Cardiac muscle cell (in vitro differentiated cells and primary cell): ENCODE results near the gene GDF11. TPM values are rescaled to one million over a fixed set of nuclear protein-coding genes. Genes with fewer than 3 reads are reported as not detected.

Source experiments
- DNase-seq, 2 donors: peaks; one replicate each; pipeline versions ENCODE4 v3.0.0 to v3.0.0-alpha.2; 2010 to 2017; ENCODE audit warnings: low read depth in 1 of 2, low spot score in 1 of 2
- H3K27ac ChIP-seq: fragments of 200-600 bp; sonication (generic); 2 replicates; pipeline ENCODE4 v1.5.1; 2016
- H3K27me3 ChIP-seq: fragments of 200-600 bp; sonication (generic); 2 replicates; pipeline ENCODE4 v1.6.0; 2016; ENCODE audit warnings: control low read depth
- H3K36me3 ChIP-seq: fragments of 200-600 bp; sonication (generic); 2 replicates; pipeline ENCODE4 v1.5.1; 2016; ENCODE audit warnings: control low read depth
- H3K4me1 ChIP-seq: fragments of 200-600 bp; sonication (generic); 2 replicates; pipeline ENCODE4 v1.8.1; 2017; ENCODE audit warnings: low read depth, mild to moderate bottlenecking, mixed run types
- H3K4me3 ChIP-seq: fragments of 200-600 bp; sonication (generic); 2 replicates; pipeline ENCODE4 v1.5.1; 2016; ENCODE audit warnings: mild to moderate bottlenecking
- H3K9me3 ChIP-seq: fragments of 200-600 bp; sonication (generic); 2 replicates; pipeline ENCODE4 v1.5.1; 2017; ENCODE audit warnings: low read depth, mild to moderate bottlenecking, control low read depth
- CTCF ChIP-seq: IDR thresholded peaks from 2 replicates; pipeline ENCODE4 v1.5.1; 2012; ENCODE audit warnings: low read depth, mild to moderate bottlenecking, low read length
- polyA plus RNA-seq: library from polyadenylated mRNA; unstranded; fragments of >200 nt; fragmentation: Nextera tagmentation; extraction: Ambion mirVana; gene quantifications from 2 replicates; pipeline ENCODE4 v1.2.1, GENCODE V29; 2016
- total RNA-seq: library from RNA; depleted of rRNA; stranded (reverse); fragments of >200 nt; gene quantifications from 2 replicates; pipeline ENCODE4 v1.2.3, GENCODE V29; 2016

GDF11 gene
- total and polyA plus RNA-seq, 2 experiments from 2014 or later = 13.5 to 54.2 TPM

DNA sequence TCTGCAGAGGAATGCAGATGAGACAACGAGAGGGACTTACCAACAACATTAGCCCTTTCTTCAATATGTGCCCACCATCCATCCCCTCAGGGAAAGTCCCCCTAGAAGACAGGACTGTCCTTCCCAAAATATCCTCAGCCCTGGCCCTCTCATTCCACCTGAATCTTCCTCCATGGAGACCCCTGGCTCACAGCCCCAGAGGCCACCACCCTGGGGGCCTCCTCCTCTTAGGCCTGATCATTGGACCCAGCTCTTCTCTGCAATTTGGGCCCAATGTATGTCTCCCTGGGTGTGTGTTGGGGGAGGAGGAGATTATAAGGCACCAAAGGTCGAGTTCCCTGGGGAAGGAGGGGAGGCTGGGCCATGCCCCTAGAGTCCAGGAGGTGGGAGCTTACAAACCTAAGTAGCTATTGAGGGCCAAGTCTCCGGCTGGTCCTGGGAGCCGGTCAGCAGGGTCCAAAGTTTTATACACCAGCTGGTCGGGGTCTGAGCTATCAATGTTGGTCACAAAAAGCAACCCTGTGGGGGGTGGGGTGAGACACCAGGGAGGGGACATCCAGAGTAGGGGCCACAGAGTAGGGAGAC, 43.4 kb upstream of the GDF11 start:
- no peaks in the 10 kb centered on the region for H3K4me1 ChIP-seq
- DNase-seq = no peak
- no peaks in the 10 kb centered on the region for H3K27me3 ChIP-seq
- no peaks in the 10 kb centered on the region for H3K9me3 ChIP-seq
- peaks cover 12% of the 10 kb centered on the region for H3K36me3 ChIP-seq
- H3K4me3 ChIP-seq = no peak overlapping the region
- TF ChIP-seq CTCF = no peak
- H3K27ac ChIP-seq = no peak overlapping the region

DNA sequence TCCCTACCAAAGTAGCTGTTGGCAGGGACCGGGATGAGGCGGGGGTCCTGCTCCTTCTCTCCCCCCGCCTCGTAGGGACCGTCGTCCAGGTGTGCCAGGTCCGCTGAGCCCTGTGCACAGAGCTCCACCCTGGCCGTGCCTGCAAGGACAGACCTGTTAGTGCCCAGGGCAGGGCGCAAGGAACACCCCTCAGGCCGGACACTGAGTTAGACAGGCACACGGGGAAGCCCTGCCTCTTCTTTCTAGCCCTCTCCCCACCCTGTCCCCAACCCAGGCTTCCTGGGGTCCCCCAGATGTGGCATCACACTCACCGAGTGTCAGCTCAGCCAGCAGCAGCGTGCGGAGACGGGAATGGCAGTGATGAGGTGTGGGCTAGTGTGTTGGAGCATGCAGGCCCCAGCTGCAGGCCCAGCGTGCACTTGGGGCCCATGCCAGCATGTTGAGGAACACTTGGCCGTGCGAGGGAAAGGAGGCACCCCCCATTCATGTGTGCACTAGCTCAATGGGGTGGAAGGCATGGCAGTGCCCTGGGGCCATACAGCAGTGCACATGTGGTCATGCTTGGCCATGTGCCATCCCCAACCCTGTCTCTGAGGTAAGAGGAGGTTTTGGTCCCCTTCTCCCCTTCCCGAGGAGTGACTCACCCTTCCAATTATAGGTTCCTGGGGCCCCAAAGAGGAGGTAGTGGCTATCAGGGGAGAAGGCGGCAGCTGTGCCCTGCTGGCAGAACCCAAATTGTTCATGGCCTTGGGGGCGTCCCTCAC, 42.5 kb upstream of the GDF11 start:
- Histone ChIP-seq H3K9me3 (no peaks in the 10 kb centered on the region), H3K27me3 (no peaks in the 10 kb centered on the region), H3K4me3 (no peak overlapping the region), H3K27ac (no peak overlapping the region), H3K4me1 (peaks cover 6% of the 10 kb centered on the region), H3K36me3 (peaks cover 6% of the 10 kb centered on the region)
- no peak for TF ChIP-seq CTCF
- DNase-seq = no peak

DNA sequence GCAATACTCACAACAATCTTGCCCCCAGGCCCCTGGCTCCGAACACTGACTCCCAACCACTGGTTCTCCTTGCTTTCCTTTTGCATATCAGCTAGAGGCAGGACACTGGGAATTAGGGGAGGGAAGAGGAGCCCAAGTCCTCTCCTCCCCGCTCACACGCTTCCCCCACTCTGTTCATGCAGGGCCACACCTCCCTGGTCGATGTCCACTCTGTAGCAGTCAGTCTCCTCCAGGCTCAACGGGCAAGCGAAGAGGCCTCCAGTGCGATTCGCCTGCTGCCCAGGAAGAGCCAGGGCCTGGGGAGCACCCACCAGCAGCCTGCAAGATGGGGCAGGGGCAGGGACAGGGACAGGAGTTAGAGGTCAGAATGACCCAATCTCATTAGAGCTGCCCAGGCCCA, 40.1 kb upstream of the GDF11 start:
- Histone ChIP-seq H3K27me3 (no peaks in the 10 kb centered on the region), H3K4me1 (peaks cover 20% of the 10 kb centered on the region), H3K27ac (no peak overlapping the region)

GRCh38 chr12:55703288-55703687, 39.6 kb upstream of the GDF11 start:
- Histone ChIP-seq H3K9me3 (no peaks in the 10 kb centered on the region), H3K27ac (no peak overlapping the region), H3K4me3 (no peak overlapping the region), H3K4me1 (peaks cover 21% of the 10 kb centered on the region), H3K27me3 (no peaks in the 10 kb centered on the region), H3K36me3 (no peaks in the 10 kb centered on the region)
- no peak for TF ChIP-seq CTCF
- DNase-seq = no peak

More for the DNA sequence above, 40.1 kb upstream of the GDF11 start:
- Histone ChIP-seq H3K4me3 (no peak overlapping the region), H3K9me3 (no peaks in the 10 kb centered on the region), H3K36me3 (no peaks in the 10 kb centered on the region)
- DNase-seq = no peak
- TF ChIP-seq CTCF = no peak

DNA sequence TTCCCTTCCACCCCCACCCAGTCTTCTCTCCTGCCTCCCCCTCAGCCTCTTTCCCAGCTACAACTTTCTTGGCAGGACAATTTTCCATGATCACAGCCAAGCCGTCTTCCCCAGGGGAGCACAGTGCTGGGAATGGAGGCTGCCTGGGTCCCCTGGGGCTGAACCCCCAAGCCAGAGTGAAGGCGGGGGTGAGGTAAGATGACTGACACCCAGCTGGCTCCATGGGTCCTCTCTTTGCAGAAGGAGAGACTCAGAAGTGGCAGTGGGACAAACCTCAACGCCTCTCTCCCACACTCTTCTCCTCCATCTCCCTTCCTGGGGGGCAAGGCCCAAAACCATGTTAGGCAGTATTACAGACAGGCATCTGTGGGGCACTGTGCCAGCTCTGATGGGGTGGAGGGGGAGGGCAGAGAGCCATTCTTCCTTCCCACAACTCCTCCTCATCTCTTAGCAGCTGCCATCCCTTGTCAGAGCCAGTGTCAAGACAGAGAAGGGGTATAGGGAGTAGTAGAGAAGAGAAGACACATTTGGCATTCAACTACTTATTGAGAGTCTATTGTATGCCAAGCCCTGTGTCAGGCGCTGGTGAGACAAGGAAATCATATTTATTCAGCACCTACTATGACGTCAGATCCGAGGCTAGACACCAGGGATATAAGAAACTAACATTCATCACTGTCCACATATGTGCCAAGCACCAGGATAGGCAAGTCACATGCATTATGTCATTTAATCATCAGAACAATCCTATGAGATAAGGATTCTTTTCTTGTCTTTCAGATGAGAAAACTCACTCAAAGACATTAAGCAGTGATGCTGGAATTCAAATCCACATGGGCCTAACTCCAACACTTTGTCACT, 38.8 kb upstream of the GDF11 start:
- H3K4me3 ChIP-seq = no peak overlapping the region

More for the DNA sequence above, 38.8 kb upstream of the GDF11 start:
- Histone ChIP-seq H3K9me3 (no peaks in the 10 kb centered on the region), H3K4me1 (peaks cover 29% of the 10 kb centered on the region), H3K27me3 (no peaks in the 10 kb centered on the region), H3K27ac (no peak overlapping the region), H3K36me3 (no peaks in the 10 kb centered on the region)
- TF ChIP-seq CTCF = no peak
- peak in 1 of 2 donors; percentile 57 for DNase-seq
